SK-N-SH treated with all-trans-retinoic acid at 6 μM for 48 hours (cell line): ENCODE measurements around the gene PODXL2.

Experiments
- ATAC-seq: fragments of 200-7000 bp; cut with Tn5 transposase; 3 replicates; pipeline ENCODE4 v1.9.1; 2020; ENCODE audit warnings: mild to moderate bottlenecking, moderate library complexity
- ARNTL ChIP-seq: fragments of 450-650 bp; formaldehyde crosslinking; IDR thresholded peaks from 2 replicates; pipeline ENCODE4 v1.5.0; 2020; ENCODE audit warnings: low read depth, mild to moderate bottlenecking, moderate library complexity, borderline replicate concordance
- BACH2 ChIP-seq: fragments of 250-450 bp; sonication (Bioruptor Pico); IDR thresholded peaks from 2 replicates; pipeline ENCODE4 v1.9.0; 2021; ENCODE audit warnings: mild to moderate bottlenecking, borderline replicate concordance
- CSDC2 ChIP-seq: fragments of 250-450 bp; sonication (Bioruptor Pico); IDR thresholded peaks from 2 replicates; pipeline ENCODE4 v1.5.0; 2020; ENCODE audit warnings: mild to moderate bottlenecking, moderate library complexity
- OSR1 ChIP-seq: fragments of 250-450 bp; sonication (Bioruptor Pico); IDR thresholded peaks from 2 replicates; pipeline ENCODE4 v1.8.0; 2022; ENCODE audit warnings: moderate library complexity, mild to moderate bottlenecking, inconsistent platforms
- PPARA ChIP-seq: fragments of 250-450 bp; sonication (Bioruptor Pico); IDR thresholded peaks from 2 replicates; pipeline ENCODE4 v1.5.0; 2020; ENCODE audit warnings: mild to moderate bottlenecking, borderline replicate concordance
- RARB ChIP-seq: fragments of 250-450 bp; sonication (Bioruptor Pico); IDR thresholded peaks from 2 replicates; pipeline ENCODE4 v1.8.0; 2021; ENCODE audit warnings: mild to moderate bottlenecking, moderate library complexity
- SNAI2 ChIP-seq: fragments of 250-450 bp; sonication (Bioruptor Pico); IDR thresholded peaks from 2 replicates; pipeline ENCODE4 v1.5.0; 2020; ENCODE audit warnings: mild to moderate bottlenecking, moderate library complexity
- TCF4 ChIP-seq: fragments of 250-450 bp; sonication (Bioruptor Pico); IDR thresholded peaks from 2 replicates; pipeline ENCODE4 v1.8.0; 2021; ENCODE audit warnings: mild to moderate bottlenecking, moderate library complexity, borderline replicate concordance
- TOX ChIP-seq: fragments of 250-450 bp; sonication (Bioruptor Pico); IDR thresholded peaks from 2 replicates; pipeline ENCODE4 v1.8.0; 2021; ENCODE audit warnings: mild to moderate bottlenecking, moderate library complexity, borderline replicate concordance
- ZC3H10 ChIP-seq: fragments of 250-450 bp; sonication (Bioruptor Pico); IDR thresholded peaks from 2 replicates; pipeline ENCODE4 v1.5.1; 2021; ENCODE audit warnings: mild to moderate bottlenecking, moderate library complexity
- ZFP3 ChIP-seq: fragments of 250-450 bp; sonication (Bioruptor Pico); IDR thresholded peaks from 2 replicates; pipeline ENCODE4 v1.5.0; 2020; ENCODE audit warnings: mild to moderate bottlenecking, moderate library complexity
- ZFP30 ChIP-seq: fragments of 450-650 bp; formaldehyde crosslinking; IDR thresholded peaks from 2 replicates; pipeline ENCODE4 v1.5.0; 2022; ENCODE audit warnings: mild to moderate bottlenecking, moderate library complexity
- ZNF565 ChIP-seq: fragments of 450-650 bp; formaldehyde crosslinking; conservative IDR thresholded peaks from 2 replicates; pipeline ENCODE4 v1.5.0; 2020; ENCODE audit warnings: low read depth, mild to moderate bottlenecking, moderate library complexity
- ZNF70 ChIP-seq: fragments of 450-650 bp; formaldehyde crosslinking; IDR thresholded peaks from 2 replicates; pipeline ENCODE4 v1.5.0; 2020; ENCODE audit warnings: mild to moderate bottlenecking, moderate library complexity
- ZNF8 ChIP-seq: fragments of 450-650 bp; formaldehyde crosslinking; IDR thresholded peaks from 2 replicates; pipeline ENCODE4 v1.5.0; 2020; ENCODE audit warnings: mild to moderate bottlenecking, moderate library complexity
- TF ChIP-seq, protein P1 (sequence below): fragments of 250-450 bp; sonication (Bioruptor Pico); IDR thresholded peaks from 2 replicates; pipeline ENCODE4 v1.5.1; 2021; ENCODE audit warnings: mild to moderate bottlenecking, moderate library complexity
- TF ChIP-seq, protein P2 (sequence below): fragments of 250-450 bp; sonication (Bioruptor Pico); IDR thresholded peaks from 2 replicates; pipeline ENCODE4 v1.8.0; 2021; ENCODE audit warnings: low read depth, mild to moderate bottlenecking, moderate library complexity, borderline replicate concordance
- TF ChIP-seq, protein P3 (sequence below): fragments of 250-450 bp; sonication (Bioruptor Pico); IDR thresholded peaks from 2 replicates; pipeline ENCODE4 v1.8.0; 2020; ENCODE audit warnings: mild to moderate bottlenecking, moderate library complexity, borderline replicate concordance
- TF ChIP-seq, protein P4 (sequence below): fragments of 250-450 bp; sonication (Bioruptor Pico); IDR thresholded peaks from 2 replicates; pipeline ENCODE4 v1.5.0; 2020; ENCODE audit warnings: mild to moderate bottlenecking, moderate library complexity
- TF ChIP-seq, protein P5 (sequence below): fragments of 250-450 bp; sonication (Bioruptor Pico); IDR thresholded peaks from 2 replicates; pipeline ENCODE4 v1.5.1; 2020; ENCODE audit warnings: low read depth, mild to moderate bottlenecking, moderate library complexity

Gene PODXL2

DNA sequence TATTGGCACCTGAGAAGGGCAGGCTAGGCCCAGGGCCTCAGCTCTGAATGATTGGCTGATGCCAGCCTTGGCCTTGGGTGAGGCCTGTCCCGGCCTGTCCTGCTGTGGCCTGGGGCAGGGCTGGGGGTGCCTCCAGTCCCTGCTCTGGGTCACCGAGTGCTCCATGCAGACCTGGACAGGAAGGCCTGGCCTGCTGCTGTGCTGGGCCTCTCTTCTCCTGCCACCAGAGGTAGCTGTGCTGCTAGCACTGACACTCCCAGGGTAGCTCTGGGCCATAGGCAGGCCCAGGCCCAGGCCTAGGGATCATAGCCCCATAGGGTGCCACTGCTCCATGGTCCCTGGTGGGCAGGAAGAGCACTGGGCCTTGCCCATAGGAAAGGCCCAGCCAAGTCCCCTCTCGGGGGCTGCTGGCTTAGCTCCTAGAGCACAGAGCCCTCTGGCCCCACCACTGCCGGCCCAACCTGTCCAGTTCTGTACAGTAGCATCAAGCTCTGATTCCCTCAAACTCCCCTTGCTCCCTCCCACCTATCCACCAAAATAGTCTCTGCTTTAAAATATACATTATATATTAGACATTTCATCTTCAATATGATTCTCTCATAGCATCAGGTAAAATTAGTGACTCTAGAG, 62.0 kb downstream of the PODXL2 start:
- peak; percentile 89 for ATAC-seq

DNA sequence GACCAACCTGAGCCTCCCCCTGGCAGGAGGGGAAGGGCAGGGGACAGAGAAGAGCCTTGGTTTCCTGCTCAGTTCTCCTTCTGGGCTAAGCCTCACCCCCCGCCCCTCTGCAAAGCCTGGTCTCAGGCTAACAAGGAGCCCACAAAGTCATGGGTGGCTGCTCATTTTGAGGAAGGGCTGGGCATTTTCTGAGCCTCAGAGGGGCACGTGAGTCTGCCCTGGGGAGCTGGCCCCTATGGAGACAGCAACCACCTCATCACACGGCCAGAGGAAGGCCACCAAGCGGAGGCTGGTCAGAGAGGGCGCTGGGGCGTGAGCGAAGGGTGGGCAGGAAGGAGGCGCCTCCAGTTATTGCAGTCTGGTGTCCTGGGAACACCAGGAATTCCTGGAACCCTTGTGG, 62.5 kb downstream of the PODXL2 start:
- TF ChIP-seq, protein P1, sequence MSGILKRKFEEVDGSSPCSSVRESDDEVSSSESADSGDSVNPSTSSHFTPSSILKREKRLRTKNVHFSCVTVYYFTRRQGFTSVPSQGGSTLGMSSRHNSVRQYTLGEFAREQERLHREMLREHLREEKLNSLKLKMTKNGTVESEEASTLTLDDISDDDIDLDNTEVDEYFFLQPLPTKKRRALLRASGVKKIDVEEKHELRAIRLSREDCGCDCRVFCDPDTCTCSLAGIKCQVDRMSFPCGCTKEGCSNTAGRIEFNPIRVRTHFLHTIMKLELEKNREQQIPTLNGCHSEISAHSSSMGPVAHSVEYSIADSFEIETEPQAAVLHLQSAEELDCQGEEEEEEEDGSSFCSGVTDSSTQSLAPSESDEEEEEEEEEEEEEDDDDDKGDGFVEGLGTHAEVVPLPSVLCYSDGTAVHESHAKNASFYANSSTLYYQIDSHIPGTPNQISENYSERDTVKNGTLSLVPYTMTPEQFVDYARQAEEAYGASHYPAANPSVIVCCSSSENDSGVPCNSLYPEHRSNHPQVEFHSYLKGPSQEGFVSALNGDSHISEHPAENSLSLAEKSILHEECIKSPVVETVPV (CRISPR knock-in tag), result no peak
- TF ChIP-seq TCF4 (CRISPR knock-in tag), result no peak
- no peak for TF ChIP-seq SNAI2 (CRISPR knock-in tag)
- TF ChIP-seq OSR1, result no peak
- no peak for TF ChIP-seq ARNTL (CRISPR knock-in tag)
- no peak for TF ChIP-seq ZC3H10
- TF ChIP-seq, protein P2, sequence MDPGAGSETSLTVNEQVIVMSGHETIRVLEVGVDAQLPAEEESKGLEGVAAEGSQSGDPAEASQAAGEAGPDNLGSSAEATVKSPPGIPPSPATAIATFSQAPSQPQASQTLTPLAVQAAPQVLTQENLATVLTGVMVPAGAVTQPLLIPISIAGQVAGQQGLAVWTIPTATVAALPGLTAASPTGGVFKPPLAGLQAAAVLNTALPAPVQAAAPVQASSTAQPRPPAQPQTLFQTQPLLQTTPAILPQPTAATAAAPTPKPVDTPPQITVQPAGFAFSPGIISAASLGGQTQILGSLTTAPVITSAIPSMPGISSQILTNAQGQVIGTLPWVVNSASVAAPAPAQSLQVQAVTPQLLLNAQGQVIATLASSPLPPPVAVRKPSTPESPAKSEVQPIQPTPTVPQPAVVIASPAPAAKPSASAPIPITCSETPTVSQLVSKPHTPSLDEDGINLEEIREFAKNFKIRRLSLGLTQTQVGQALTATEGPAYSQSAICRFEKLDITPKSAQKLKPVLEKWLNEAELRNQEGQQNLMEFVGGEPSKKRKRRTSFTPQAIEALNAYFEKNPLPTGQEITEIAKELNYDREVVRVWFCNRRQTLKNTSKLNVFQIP, result no peak
- TF ChIP-seq TOX (CRISPR knock-in tag), result no peak
- TF ChIP-seq, protein P3, sequence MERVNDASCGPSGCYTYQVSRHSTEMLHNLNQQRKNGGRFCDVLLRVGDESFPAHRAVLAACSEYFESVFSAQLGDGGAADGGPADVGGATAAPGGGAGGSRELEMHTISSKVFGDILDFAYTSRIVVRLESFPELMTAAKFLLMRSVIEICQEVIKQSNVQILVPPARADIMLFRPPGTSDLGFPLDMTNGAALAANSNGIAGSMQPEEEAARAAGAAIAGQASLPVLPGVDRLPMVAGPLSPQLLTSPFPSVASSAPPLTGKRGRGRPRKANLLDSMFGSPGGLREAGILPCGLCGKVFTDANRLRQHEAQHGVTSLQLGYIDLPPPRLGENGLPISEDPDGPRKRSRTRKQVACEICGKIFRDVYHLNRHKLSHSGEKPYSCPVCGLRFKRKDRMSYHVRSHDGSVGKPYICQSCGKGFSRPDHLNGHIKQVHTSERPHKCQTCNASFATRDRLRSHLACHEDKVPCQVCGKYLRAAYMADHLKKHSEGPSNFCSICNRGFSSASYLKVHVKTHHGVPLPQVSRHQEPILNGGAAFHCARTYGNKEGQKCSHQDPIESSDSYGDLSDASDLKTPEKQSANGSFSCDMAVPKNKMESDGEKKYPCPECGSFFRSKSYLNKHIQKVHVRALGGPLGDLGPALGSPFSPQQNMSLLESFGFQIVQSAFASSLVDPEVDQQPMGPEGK (CRISPR knock-in tag), result no peak
- TF ChIP-seq ZFP3 (CRISPR knock-in tag), result no peak
- no peak for TF ChIP-seq ZNF70 (CRISPR knock-in tag)
- TF ChIP-seq PPARA, result no peak
- no peak for TF ChIP-seq CSDC2 (CRISPR knock-in tag)
- no peak for TF ChIP-seq ZFP30 (CRISPR knock-in tag)
- no peak for TF ChIP-seq ZNF565
- TF ChIP-seq RARB (CRISPR knock-in tag), result no peak
- TF ChIP-seq ZNF8 (CRISPR knock-in tag), result no peak
- TF ChIP-seq, protein P4, sequence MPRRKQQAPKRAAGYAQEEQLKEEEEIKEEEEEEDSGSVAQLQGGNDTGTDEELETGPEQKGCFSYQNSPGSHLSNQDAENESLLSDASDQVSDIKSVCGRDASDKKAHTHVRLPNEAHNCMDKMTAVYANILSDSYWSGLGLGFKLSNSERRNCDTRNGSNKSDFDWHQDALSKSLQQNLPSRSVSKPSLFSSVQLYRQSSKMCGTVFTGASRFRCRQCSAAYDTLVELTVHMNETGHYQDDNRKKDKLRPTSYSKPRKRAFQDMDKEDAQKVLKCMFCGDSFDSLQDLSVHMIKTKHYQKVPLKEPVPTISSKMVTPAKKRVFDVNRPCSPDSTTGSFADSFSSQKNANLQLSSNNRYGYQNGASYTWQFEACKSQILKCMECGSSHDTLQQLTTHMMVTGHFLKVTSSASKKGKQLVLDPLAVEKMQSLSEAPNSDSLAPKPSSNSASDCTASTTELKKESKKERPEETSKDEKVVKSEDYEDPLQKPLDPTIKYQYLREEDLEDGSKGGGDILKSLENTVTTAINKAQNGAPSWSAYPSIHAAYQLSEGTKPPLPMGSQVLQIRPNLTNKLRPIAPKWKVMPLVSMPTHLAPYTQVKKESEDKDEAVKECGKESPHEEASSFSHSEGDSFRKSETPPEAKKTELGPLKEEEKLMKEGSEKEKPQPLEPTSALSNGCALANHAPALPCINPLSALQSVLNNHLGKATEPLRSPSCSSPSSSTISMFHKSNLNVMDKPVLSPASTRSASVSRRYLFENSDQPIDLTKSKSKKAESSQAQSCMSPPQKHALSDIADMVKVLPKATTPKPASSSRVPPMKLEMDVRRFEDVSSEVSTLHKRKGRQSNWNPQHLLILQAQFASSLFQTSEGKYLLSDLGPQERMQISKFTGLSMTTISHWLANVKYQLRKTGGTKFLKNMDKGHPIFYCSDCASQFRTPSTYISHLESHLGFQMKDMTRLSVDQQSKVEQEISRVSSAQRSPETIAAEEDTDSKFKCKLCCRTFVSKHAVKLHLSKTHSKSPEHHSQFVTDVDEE (CRISPR knock-in tag), result no peak
- TF ChIP-seq BACH2 (CRISPR knock-in tag), result no peak
- TF ChIP-seq, protein P5, sequence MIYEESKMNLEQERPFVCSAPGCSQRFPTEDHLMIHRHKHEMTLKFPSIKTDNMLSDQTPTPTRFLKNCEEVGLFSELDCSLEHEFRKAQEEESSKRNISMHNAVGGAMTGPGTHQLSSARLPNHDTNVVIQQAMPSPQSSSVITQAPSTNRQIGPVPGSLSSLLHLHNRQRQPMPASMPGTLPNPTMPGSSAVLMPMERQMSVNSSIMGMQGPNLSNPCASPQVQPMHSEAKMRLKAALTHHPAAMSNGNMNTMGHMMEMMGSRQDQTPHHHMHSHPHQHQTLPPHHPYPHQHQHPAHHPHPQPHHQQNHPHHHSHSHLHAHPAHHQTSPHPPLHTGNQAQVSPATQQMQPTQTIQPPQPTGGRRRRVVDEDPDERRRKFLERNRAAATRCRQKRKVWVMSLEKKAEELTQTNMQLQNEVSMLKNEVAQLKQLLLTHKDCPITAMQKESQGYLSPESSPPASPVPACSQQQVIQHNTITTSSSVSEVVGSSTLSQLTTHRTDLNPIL (CRISPR knock-in tag), result no peak

More for the DNA sequence above, 62.0 kb downstream of the PODXL2 start:
- TF ChIP-seq, protein P4 (CRISPR knock-in tag), result no peak
- TF ChIP-seq ZFP3 (CRISPR knock-in tag), result no peak
- TF ChIP-seq, protein P3 (CRISPR knock-in tag), result no peak
- no peak for TF ChIP-seq OSR1
- TF ChIP-seq, all 23 proteins: peak for 0

More for the DNA sequence above, 62.5 kb downstream of the PODXL2 start:
- no peak for ATAC-seq
